Upper lobe of right lung (tissue), 1 donor: Measurements from ENCODE around the gene PITPNB. TPM values are rescaled to one million over a fixed set of nuclear protein-coding genes. Genes with fewer than 3 reads are reported as not detected.

Experiments
- ATAC-seq: fragments of 200-7000 bp; cut with Tn5 transposase; one replicate; pipeline ENCODE4 v1.9.1; 2020; ENCODE audit warnings: mild to moderate bottlenecking, moderate library complexity
- DNase-seq: peaks from one replicate; pipeline ENCODE4 v3.0.0-alpha.2; 2020
- H3K27ac ChIP-seq: fragments of 200-600 bp; one replicate; pipeline ENCODE4 v1.8.0; 2022
- H3K27me3 ChIP-seq: fragments of 200-600 bp; one replicate; pipeline ENCODE4 v1.8.0; 2022; ENCODE audit warnings: mild to moderate bottlenecking
- H3K36me3 ChIP-seq: fragments of 200-600 bp; one replicate; pipeline ENCODE4 v1.8.0; 2022
- H3K4me1 ChIP-seq: fragments of 200-600 bp; one replicate; pipeline ENCODE4 v1.8.0; 2022
- H3K4me3 ChIP-seq: fragments of 200-600 bp; one replicate; pipeline ENCODE4 v1.8.0; 2022; ENCODE audit warnings: mild to moderate bottlenecking
- H3K9me3 ChIP-seq: fragments of 200-600 bp; one replicate; pipeline ENCODE4 v1.8.0; 2022
- intact Hi-C: fragments of 100-400 bp; cut with DNase I; formaldehyde crosslinking; loops from one replicate; pipeline ENCODE4 v1.11.0; 2022
- total RNA-seq: library from RNA; stranded (reverse); fragmentation: NEBNext Ultra II Directional; extraction: Animal tissue kit (Norgen Biotek cat#: 25700); gene quantifications from one replicate; pipeline ENCODE4 v1.2.1, GENCODE V29; 2021
- TF ChIP-seq, protein P1 (sequence below): fragments of 200-600 bp; IDR thresholded peaks from one replicate; pipeline ENCODE4 v1.8.0; 2022; ENCODE audit warnings: antibody characterized with exemption
- donor health status: DM: no; HTN: yes; CAD: no; lungs with severe emphysema.

PITPNB gene
- total RNA-seq, 1 donor from 2014 or later: 73.8 TPM

DNA sequence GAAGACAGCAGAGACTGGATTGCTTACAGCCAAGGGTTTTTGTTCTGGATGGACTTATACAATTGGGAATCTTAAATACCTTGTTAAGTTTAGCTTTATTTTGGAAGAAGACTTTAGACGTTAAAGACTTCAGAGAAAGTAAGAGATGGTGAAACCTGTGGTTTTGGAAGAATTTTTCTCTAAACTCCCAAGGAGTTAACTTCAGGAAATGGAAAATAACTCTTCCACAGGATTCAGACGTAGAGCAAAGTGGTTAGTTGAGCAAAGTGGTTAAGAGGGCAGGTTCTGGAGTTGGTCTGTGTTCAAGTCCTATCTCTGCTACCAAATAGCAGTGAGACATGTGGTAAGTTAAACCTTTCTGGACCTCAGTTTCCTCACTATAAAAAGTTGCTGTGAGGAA, 12.8 kb downstream of the PITPNB start:
- Histone ChIP-seq H3K27ac (no peak overlapping the region), H3K36me3 (peaks cover 47% of the 10 kb centered on the region), H3K9me3 (no peaks in the 10 kb centered on the region), H3K4me1 (peaks cover 5% of the 10 kb centered on the region), H3K27me3 (no peaks in the 10 kb centered on the region), H3K4me3 (no peak overlapping the region)
- DNase-seq (no peak), ATAC-seq (no peak)
- intact Hi-C loops: no loop called here
- TF ChIP-seq, protein P1, sequence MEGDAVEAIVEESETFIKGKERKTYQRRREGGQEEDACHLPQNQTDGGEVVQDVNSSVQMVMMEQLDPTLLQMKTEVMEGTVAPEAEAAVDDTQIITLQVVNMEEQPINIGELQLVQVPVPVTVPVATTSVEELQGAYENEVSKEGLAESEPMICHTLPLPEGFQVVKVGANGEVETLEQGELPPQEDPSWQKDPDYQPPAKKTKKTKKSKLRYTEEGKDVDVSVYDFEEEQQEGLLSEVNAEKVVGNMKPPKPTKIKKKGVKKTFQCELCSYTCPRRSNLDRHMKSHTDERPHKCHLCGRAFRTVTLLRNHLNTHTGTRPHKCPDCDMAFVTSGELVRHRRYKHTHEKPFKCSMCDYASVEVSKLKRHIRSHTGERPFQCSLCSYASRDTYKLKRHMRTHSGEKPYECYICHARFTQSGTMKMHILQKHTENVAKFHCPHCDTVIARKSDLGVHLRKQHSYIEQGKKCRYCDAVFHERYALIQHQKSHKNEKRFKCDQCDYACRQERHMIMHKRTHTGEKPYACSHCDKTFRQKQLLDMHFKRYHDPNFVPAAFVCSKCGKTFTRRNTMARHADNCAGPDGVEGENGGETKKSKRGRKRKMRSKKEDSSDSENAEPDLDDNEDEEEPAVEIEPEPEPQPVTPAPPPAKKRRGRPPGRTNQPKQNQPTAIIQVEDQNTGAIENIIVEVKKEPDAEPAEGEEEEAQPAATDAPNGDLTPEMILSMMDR: no peak

DNA sequence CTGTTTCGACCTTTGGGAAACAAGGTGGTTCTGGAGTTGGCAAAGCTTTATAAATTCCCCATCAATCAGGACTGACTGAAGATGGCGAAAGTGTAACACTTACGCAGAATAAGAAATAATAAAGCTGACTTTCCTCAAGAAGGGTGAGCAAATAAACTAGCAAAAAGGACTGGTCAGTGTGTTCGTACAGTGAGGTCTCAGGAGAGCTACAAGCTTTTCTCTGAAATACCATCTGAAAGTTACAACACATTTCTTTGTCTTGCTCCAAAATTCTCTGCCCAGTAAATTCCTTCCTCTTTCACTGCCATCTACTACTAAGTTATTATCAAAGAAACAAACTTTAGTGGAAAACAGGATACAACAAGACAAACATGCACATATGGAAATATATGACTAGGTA, 13.4 kb downstream of the PITPNB start:
- Histone ChIP-seq H3K9me3 (no peaks in the 10 kb centered on the region), H3K4me1 (peaks cover 5% of the 10 kb centered on the region), H3K36me3 (peaks cover 46% of the 10 kb centered on the region), H3K27me3 (no peaks in the 10 kb centered on the region), H3K27ac (no peak overlapping the region), H3K4me3 (no peak overlapping the region)
- TF ChIP-seq, protein P1: no peak
- DNase-seq (no peak), ATAC-seq (no peak)
- intact Hi-C loops: no loop called here

DNA sequence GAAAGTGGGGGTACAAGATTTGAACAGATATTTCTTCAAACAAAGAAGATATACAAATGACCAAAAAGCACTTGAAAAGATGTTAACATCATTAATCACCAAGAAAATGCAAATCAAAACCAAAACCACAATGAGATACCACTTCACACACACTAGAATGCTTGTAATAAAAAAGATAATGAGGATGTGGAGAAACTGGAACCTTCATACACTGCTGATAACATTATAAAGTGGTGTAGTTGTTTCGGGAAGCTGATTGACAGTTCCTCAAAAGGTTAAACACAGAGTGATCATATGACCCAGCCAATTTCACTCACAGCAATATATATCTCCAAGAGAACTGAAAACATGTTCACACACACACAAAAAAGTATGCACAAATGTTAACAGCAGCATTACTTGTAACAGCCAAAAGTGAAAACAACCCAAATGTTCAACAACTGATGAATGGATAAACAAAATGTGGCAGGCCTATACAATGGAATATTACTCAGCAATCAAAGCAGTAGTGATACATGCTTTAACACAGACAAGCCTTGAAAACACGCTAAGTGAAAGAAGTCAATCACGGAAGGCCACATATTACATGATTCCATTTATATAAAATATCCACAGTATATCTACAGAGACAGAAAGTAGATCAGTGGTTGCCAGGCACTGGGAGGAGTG, 15.1 kb downstream of the PITPNB start:
- intact Hi-C loops: no loop called here
- Histone ChIP-seq H3K9me3 (no peaks in the 10 kb centered on the region), H3K4me1 (peaks cover 5% of the 10 kb centered on the region), H3K36me3 (peaks cover 49% of the 10 kb centered on the region), H3K27ac (no peak overlapping the region), H3K4me3 (no peak overlapping the region), H3K27me3 (no peaks in the 10 kb centered on the region)
- TF ChIP-seq, protein P1: no peak
- ATAC-seq (peak; percentile 29), DNase-seq (no peak)

DNA sequence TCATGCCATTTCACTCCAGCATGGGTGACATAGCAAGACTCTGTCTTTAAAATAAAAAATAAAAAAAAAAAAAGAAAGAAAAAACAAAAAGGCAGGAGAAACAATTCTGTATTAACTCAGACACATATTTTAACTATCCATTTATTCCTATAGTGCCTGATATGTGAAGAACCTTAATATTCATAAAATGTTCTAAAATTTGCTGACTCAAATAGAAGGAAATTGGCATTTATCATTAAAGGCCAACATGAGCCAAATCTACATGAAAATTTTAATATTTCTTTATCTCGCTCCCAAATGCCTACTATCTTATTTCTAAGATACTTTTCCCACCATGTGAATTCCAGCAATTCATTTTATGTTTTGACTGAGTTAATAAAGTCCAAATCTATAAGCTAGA, 18.9 kb downstream of the PITPNB start:
- no peak overlapping the region for H3K27ac ChIP-seq
- intact Hi-C loops: no loop called here
- TF ChIP-seq, protein P1: no peak
- H3K4me3 ChIP-seq: no peak overlapping the region
- no peak for DNase-seq
- peaks cover 5% of the 10 kb centered on the region for H3K4me1 ChIP-seq
- ATAC-seq: no peak
- no peaks in the 10 kb centered on the region for H3K9me3 ChIP-seq
- peaks cover 60% of the 10 kb centered on the region for H3K36me3 ChIP-seq
- no peaks in the 10 kb centered on the region for H3K27me3 ChIP-seq

DNA sequence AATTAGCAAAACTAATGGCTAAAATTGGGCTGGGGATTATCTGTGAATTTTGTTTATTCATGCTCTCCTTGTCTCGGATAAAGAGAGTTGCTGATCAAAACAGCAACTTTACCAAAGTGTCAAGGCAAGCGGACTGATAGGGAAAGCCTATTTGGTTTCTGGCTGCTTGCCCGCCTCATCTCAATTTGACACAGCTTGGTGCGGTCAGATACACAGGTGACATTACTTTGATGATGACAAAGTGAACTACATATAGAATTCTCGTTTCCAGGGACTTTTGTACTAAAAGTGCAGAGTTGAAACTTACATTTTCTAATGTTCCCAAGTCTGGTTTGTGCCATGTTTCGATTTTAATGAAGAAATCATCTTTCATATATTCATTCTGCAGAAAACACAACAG, 22.8 kb downstream of the PITPNB start:
- no peaks in the 10 kb centered on the region for H3K9me3 ChIP-seq
- DNase-seq (no peak), ATAC-seq (no peak)
- TF ChIP-seq, protein P1: no peak
- no peak overlapping the region for H3K27ac ChIP-seq
- intact Hi-C loops: no loop called here
- H3K36me3 ChIP-seq: peaks cover 94% of the 10 kb centered on the region
- no peak overlapping the region for H3K4me3 ChIP-seq
- H3K27me3 ChIP-seq: no peaks in the 10 kb centered on the region
- H3K4me1 ChIP-seq: no peaks in the 10 kb centered on the region

GRCh38 chr22:27895600-27895999, 23.5 kb downstream of the PITPNB start:
- no peak for DNase-seq
- Histone ChIP-seq H3K27me3 (no peaks in the 10 kb centered on the region), H3K36me3 (peaks cover 96% of the 10 kb centered on the region), H3K27ac (no peak overlapping the region), H3K4me3 (no peak overlapping the region), H3K4me1 (no peaks in the 10 kb centered on the region), H3K9me3 (no peaks in the 10 kb centered on the region)
- ATAC-seq: no peak
- intact Hi-C loops: no loop called here
- TF ChIP-seq, protein P1: no peak
